NCI-H2196 treated with DMSO at 0.1 percent for 48 hours (cell line): Measurements from ENCODE around the gene KLF16.
A peak's percentile ranks its signal among the peaks of the same experiment; 100 is the strongest.

Experiments used
- DNase-seq: peaks from one replicate; lab custom pipeline; 2025; ENCODE audit not compliant: unreplicated experiment; lab: John Stamatoyannopoulos, UW

Gene KLF16

GRCh38 chr19:1871140-1871597 is 7.8 kb upstream of the KLF16 start:
- DNase-seq = no peak

DNA sequence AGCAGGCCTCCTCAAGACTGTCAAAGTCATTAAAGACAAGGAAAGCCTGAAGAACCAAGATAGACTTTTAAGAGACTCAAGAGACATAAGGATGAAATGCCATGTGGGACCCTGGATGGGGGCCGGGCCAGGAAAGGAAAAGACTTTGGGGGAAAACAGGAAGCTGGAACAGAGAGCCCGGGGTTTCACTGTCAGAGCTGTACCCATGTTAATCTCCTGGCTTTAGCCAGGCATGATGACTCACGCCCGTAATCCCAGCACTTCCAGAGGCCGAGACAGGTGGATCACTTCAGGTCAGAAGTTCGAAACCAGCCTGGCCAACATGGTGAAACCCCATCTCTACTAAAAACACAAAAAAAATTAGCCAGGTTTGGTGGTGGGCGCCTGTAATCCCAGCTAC is 5.6 kb upstream of the KLF16 start:
- DNase-seq = no peak

- no peak for DNase-seq
Measured at GRCh38 chr19:1867349-1867724, 4.0 kb upstream of the KLF16 start.

- no peak for DNase-seq
Measured at GRCh38 chr19:1866693-1867348, 3.4 kb upstream of the KLF16 start.

DNA sequence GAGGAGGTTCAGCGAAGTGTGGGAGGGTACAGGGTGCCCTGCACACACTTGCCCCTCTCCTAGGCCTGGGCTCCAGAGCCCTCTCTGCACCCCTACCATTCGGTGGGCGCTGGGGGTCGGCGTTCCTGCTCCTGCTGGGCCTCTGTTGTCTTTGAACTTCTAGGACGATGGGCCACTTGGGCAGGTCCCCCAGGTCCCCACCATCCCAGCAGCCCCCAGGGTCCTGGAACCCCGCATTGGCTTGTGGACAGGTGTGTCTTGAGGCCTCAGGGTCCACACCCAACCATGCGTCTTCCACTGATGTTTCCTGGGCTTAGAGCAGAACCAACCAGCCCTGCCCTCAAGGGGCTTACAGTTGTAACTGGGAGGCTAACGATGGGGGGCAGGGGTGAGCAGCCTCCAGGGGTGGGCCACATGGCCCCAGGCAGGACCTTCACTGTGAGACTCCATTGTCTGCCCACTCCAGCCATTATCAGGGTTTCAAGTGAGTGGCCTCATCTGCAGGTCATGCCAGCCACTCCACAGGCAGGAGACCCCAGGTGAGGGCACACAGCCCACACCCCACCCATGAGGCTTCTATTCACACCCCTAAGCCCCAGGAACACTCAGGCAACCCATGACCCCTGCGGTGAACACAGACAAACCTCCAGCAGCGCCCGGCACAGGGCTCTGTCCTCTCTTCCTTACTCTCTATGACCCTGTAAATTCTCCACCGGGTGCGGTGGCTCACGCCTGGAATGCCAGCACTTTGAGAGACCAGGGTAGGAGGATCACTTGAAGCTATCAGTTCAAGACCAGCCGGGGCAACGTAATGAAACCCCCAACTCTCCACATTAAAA is 2.0 kb upstream of the KLF16 start:
- DNase-seq = no peak

- DNase-seq = peak; percentile 62
Measured at GRCh38 chr19:1864480-1865171, 1.2 kb upstream of the KLF16 start.

- DNase-seq = peak; percentile 98
Measured at GRCh38 chr19:1863638-1864479, 480 bp upstream of the KLF16 start.

GRCh38 chr19:1862424-1863327 is 703 bp downstream of the KLF16 start:
- DNase-seq = no peak

DNA sequence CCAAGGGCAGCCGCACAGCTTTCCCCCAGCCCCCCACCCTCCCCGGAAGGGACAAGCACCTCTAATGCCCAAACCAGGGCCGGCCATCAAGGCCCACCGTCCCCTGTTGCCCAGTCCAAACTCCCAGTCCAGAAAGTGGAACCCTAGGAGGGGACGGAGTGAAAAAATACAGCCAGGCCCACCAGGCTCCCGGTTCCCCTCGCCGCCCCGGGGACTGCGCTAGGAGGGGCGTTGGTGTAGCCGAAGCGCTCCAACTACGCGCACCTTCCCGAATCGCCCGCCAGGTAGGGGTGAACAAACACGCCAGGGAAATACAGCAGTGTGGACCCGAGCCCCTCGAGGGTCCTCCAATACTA is 1.3 kb downstream of the KLF16 start:
- no peak for DNase-seq

GRCh38 chr19:1861599-1862031 is 1.8 kb downstream of the KLF16 start:
- no peak for DNase-seq

DNA sequence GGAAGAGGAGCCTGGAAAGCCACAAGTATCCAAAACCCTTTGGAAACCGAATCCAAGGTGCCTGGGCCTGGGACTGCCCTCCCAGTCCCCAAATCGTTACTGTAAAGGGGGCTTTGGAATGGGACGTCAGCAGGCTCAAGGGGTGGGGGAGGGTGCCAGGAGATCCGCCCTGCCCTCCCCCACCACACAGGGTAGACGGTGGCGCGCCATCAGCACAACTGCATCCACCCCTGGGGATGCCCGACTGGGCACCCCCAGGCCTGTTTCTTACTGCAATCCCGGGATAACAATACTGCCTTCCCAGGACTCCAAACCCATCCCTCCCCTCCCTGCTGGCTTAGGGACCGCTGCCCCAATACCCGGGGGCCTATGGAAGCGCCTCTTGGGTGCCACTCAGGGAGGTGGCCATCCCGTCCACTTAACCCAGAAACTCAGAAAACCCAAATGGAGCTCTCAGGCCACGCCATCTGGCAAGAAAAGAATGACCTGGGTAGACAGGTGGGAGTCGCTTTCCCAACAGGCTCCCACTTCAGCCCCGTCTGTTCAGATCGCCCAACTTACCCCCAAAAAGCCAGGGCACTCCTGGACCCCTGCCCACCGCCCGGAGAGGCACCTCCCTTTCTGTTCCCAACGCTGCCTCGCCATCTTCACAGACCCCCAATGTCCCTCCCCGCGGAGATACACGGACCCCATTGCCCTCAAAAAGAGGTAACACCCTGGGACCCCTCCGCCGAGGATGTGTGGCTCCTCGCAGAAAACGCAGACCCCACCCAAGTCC is 2.4 kb downstream of the KLF16 start:
- no peak for DNase-seq

GRCh38 chr19:1860042-1860775 is 3.2 kb downstream of the KLF16 start:
- no peak for DNase-seq

GRCh38 chr19:1859331-1859781 is 4.0 kb downstream of the KLF16 start:
- no peak for DNase-seq

- no peak for DNase-seq
Measured at GRCh38 chr19:1858412-1859081, 4.8 kb downstream of the KLF16 start.

GRCh38 chr19:1857648-1858326 is 5.6 kb downstream of the KLF16 start:
- DNase-seq = no peak

DNA sequence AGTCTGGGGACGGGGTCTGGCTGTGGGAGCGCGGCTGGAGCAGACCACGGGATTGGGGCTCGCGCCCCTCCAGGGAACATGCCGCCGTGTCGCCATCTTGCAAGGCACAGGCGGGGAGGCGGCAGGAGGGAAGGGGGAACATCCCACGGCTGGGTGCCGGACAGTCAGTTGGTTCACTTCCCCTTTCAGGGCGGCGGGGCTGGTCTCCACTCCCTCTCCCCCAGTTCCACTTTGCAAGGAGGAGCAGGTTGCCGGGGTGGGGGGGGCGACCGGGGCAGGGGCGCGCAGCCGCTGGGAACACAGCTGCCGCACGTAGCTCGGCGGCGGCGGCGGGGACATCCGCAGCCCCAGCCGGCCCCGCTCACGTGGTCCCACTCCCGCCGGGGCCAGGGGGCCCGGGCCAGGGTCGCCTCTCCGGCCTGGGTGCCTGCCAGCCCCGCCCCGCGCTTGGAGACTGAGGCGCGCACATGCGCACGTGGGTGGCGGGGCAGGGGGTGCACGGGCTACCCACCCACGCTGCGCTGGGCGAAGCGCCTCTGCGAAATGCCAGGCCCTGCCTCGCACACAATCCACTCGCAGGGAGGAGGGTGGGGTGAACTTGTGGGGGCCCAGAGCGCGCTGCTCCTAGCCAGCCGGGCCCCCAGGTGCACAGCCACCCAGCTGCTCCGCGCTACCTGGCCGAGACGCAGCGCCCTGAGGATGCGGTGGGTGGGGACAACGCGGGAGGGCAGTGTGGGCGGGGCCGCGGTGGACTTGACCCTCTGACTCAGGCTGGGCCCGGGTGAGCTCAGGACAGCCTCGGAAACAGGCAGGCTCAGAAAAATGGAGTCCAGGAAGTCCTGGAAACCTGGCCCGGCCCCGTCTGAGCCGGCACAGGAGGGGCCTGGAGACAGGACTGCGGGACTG is 6.4 kb downstream of the KLF16 start:
- no peak for DNase-seq
